ENCODE measurements around the gene PKN1.
"Not testable (repeated sequence)": the region's sequence is repeated elsewhere in the genome, so short reads cannot be mapped to it uniquely, and the experiment has no call there.

Gene PKN1

DNA sequence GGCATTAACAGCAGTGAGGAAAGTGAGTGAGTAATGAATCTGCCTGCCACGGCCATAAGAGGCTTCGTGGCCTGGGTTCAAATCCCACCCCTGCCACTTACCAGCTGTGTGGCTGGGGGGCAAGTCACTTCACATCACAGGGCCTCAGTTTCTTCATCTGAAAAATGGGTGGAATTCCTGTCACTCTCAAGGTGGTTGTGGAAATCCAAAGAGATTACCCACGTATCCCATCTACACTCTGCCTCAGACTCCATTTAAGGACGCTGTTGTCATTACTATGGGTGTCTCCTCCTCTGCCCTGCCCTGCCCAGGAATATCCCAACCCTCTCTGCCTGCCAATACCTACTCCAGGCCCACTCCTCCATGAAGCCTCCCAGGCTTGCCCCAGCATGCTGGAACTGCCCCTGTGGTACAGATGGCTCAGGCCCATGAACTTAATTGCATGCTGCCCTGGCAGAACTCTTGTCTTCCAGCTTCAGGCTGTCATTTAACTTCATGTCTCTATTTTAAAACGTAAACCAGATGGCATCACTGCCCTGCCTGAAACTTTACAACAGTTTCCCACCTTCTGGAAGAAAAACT is 59.7 kb downstream of the PKN1 start:
- DNase-seq: no peak

GRCh38 chr19:14494411-14494810 is 61.3 kb downstream of the PKN1 start:
- no peak for DNase-seq

DNA sequence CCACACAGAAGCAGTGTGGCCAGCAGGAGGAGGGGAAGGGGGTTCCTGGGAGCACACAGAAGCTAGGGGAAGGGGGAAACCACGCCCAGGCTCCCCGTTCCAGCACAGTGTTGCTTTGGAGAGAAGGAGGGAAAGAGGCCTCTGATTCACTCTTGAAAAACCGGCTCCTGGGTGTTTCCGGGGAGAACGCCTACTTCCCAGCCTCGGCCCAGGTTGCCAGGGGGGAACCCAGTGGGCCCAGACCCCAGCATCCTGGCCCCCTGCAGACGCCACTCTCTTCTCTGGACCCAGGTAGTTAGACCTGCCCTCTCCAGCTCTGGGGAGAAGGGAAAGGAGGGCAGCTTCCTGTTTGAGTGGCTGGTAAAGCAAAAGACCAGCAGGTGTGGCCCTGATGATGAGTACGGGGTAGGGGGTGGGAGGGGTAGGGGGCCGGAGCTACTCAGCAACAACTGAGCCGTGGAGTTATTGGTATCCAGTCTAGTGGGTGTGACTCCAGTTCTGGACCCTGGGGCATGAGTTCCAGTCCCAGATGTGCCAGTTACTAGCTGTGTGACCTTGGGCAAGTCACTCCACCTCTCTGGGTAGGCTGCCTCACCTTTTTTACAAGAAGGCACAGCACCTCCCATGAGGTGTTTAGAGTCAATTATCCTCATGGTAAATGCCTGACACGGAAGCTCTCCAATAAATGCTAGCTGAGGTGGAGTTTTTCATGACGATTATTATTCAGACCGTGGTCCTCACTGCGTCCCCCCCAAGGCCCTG is 62.0 kb downstream of the PKN1 start:
- DNase-seq: no peak

DNA sequence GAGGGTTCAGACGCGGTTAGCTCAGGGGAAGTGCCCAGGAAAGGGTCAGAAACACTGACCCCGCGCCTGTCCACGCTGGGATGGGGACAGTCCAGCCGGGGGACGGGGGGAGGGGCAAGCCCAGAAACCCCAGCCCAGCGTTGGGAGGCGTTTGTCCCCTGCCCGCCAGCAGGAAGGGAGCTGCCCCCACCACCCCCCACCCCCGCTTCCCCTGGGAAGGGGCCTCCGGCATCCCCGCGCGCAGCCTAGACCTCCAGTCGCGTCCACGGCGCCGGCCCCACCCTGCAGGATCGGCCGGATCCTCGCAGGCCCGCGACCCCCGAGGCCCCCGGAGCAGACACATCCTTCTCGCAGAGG is 62.5 kb downstream of the PKN1 start:
- no peak for DNase-seq

GRCh38 chr19:14496029-14496833 is 63.1 kb downstream of the PKN1 start, which contains the start of gene GIPC1:
Gene GIPC1 (minus strand): TSS chr19:14496127. CDS start chr19:14482976, 13,151 bp downstream.
- peak; percentile 99 for DNase-seq

DNA sequence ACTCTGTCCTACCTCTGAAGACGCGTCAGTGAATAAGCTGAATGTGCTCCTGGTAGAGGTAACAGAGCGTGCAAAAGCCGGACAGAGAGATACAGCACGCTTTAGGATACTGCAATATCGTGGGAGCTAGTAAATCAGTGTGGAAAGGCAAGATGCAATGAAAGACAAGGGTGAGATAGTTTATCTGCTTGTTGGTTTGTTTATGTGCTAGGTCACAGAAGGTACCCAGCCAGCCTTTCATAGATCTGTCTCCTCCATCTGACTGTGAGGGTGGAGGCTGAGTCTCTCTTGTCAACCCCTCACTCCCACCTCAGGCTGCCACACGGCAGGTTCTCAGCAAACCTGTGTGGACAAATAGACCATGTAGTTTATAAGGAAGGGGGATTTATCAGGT is 63.7 kb downstream of the PKN1 start:
- no peak for DNase-seq

- DNase-seq: no peak
Observed at GRCh38 chr19:14497228-14497921, 64.3 kb downstream of the PKN1 start.

DNA sequence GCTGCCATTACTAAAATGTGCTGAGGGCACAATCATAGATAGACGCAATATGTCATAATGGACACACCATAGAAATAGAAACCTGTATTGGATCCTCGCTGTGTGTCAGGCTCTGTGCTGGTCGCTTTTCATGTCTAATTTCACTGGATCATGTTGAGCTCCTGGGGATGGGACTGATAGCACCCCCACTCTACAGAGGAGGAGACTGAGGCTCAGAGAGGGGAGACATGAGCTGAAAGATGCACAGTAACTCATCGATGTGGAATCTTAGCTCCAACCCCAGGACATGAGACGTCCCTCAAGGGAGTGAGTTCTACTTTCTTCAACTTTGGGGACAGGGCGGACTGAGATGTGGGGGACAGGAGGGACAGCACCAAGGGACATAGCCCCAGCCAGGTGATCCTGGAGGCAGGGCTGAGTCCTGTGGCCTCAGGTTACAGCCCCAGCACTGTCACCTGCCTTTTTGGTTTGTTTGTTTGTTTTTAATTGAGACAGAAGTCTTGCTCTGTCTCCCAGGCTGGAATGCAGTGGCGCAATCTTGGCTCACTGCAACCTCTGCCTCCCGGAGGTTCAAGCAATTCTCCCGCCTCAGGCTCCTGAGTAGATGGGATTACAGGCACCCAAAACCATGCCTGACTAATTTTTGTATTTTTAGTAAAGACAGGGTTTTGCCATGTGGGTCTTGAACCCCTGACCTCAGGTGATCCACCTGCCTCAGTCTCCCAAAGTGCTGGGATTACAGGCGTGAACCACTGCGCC is 69.4 kb downstream of the PKN1 start:
- peak; percentile 19 for DNase-seq

DNA sequence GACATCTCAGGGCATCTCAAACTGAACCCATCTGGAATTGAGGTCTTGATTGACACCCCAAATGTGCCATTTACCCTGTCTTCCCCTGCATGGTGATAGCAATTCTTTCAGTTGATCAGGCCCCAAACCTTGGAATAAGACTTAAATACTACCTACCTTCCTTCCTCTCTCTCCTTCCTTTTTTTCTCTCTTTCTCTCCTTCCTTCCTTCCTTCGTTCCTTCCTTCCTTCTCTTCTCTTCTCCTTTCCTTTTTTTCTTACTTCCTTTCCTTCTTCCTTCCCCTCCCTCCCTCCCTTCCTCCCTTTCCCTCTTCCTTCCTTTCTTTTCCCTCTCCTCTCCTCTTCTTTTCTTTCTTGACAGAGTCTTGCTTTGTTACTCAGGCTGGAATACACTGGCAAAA is 70.2 kb downstream of the PKN1 start:
- DNase-seq: no peak

- DNase-seq: not testable (repeated sequence)
Observed at GRCh38 chr19:14504575-14504974, 71.5 kb downstream of the PKN1 start.

DNA sequence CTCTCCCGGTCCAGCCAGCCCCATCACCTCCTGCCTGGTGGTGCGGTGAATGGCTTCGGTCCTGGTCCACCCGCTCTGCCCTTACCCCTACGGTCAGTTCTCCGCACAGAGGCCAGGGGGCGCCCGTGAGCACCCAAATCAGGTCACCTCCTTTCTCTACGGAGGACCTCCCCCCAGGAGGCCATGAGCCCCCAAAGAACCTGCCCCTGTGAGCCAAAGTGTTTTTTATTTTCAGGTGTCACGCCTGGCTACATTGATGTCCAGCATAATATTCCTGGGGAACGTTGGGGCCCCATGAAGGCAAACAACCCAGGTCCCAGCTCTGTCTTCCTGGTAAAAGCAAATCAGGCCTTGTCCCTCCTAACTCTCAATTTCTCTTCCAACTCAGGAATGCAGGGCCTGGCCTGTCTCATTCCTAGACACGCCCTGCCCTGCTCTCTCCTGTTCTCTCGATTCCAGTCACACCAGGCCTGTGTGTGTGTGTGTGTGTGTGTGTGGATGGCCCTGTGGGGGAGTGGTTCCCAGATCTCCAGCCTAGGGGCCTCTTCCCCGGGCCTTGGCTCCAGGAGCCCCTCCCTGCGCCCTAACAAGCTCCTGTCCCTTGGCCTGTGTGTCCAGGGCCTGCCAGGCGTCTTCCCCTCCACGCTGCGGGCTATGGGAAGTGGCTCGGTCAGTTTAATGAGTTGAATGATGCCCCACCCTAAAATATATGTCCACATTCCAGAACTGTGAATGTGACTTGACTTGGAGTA is 72.6 kb downstream of the PKN1 start:
- DNase-seq: peak; percentile 86

DNA sequence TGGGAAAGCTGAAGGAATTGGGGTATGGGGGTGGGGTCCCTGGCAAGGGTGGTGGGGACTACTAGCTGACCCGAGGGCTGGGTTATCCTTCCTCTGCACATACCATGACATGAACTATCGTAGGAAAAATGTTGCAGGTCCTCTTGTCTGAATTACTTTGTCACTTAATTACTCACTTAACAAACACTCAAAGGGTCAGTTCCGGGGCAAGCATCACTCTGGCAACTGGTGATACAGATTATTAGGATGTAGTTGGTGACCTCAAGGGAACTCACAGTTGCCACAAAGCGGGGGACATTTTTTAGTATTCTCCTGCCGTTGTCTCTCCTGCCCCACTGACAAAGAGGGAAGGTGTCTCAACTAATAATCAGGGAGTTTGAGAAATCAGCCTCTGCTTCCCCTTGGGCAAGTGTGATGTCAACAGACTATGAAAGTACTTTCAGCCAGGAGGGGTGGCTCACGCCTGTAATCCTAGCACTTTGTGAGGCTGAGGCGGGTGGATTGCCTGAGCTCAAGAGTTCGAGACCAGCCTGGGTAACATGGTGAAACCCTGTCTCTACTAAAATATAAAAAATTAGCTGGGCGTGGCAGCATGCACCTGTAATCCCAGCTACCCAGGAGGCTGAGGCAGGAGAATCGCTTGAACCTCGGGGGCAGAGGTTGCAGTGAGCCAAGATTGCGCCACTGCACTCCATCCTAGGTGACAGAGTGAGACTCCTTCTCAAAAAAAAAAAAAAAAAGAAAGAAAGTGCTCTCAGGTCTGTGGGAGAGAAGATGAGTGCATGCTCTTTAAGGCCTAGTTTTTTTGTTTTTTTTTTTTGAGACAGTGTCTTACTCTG is 74.8 kb downstream of the PKN1 start:
- peak; percentile 49 for DNase-seq

- peak; percentile 76 for DNase-seq
Observed at GRCh38 chr19:14510311-14511228, 77.5 kb downstream of the PKN1 start.

GRCh38 chr19:14511229-14511593 is 78.1 kb downstream of the PKN1 start:
- no peak for DNase-seq

- no peak for DNase-seq
Observed at GRCh38 chr19:14512406-14512961, 79.4 kb downstream of the PKN1 start.

DNA sequence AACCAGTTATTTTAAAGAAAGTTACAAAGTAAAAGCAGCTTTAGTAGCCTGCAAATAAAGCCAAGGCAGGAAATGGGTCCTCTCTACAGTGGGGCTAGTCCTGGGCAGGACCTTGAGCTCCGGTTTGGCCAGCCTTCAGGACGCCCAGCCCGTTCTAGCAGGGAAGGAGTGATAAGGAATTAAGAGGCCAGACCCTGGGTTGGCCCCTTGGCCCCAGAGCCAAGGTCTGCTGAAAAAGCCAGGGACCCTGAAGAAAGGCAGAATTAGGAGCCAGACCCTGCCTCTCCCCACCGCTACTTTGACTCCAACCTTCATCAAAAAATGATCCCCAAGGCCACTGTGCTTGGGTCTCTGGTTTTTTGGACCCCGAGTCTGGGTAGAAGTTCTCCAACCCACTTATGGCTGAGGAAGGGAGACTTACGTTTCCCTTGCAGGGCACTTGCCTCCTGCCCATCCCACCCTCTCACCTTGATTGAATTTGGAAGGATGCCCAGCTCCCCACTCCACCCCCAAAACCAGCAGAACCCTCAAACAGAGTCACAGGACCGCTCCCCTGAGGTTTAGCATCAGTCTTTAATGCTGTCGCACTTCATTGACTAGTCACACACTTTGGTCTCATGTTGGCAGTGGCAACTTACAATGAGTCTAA is 81.2 kb downstream of the PKN1 start:
- DNase-seq: no peak

DNA sequence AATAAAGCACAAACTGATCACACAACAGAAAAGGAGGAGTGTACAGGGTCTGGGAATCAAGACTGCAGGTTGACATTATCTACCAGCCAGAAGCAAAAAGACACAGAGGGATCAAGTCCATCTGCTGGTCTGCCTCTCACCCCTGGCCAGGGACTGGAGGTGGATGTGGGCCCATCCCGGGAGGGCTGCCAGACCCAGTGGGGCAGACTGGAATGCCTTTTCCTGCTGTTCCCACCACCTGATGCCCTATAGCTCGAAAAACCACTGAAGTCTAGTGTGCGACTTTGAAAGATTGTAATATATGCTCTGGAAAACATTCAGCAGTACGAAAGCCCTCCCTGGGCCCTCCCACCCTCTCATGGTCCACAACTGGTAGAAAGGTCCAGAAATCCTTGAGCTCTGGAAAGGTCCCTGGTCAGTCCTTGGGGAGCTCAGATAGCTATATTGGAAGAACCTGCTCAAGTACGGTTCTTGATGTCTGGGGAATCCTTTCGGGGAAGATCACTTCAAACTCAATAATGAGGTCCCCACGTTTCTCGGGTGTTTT is 82.5 kb downstream of the PKN1 start:
- no peak for DNase-seq

- DNase-seq: no peak
Observed at GRCh38 chr19:14516048-14516534, 83.0 kb downstream of the PKN1 start.

Measured in fibroblast of upper back skin (primary cell).